LNCAP (cell line): ENCODE results near the gene SLC35B3.

Source experiments
- CTCF ChIP-seq: fragments of 450-650 bp; IDR thresholded peaks from 2 replicates; pipeline ENCODE4 v1.5.1; 2017; ENCODE audit warnings: mild to moderate bottlenecking

The SLC35B3 gene

GRCh38 chr6:8462169-8462568 lies 26.8 kb upstream of the SLC35B3 start:
- peak; percentile 33; the same call in 1 of the 2 replicates for TF ChIP-seq CTCF

- no peak for TF ChIP-seq CTCF
These were observed 11.0 kb upstream of the SLC35B3 start for GRCh38 chr6:8446391-8446790.

- no peak for TF ChIP-seq CTCF
These were observed 6.8 kb upstream of the SLC35B3 start for GRCh38 chr6:8442150-8442549.

- TF ChIP-seq CTCF: no peak
These were observed 6.1 kb upstream of the SLC35B3 start for GRCh38 chr6:8441452-8441851.

- no peak for TF ChIP-seq CTCF
These were observed 4.4 kb upstream of the SLC35B3 start for GRCh38 chr6:8439601-8440268.

- no peak for TF ChIP-seq CTCF
These were observed 2.5 kb upstream of the SLC35B3 start for GRCh38 chr6:8437813-8438212.

GRCh38 chr6:8436966-8437365 lies 1.6 kb upstream of the SLC35B3 start:
- no peak for TF ChIP-seq CTCF

GRCh38 chr6:8435845-8436168 lies 462 bp upstream of the SLC35B3 start:
- no peak for TF ChIP-seq CTCF
